Panc1 (cell line): ENCODE data around the gene CLSTN2. TPM values are rescaled to one million over a fixed set of nuclear protein-coding genes. Genes with fewer than 3 reads are reported as not detected.

ENCODE experiments used
- ATAC-seq: fragments of 200-7000 bp; cut with Tn5 transposase; 2 replicates; pipeline ENCODE4 v1.9.1; 2020; ENCODE audit warnings: mild to moderate bottlenecking, moderate library complexity
- BruUV-seq: library from RNA; stranded (reverse); fragments of 400-500 nt; replicated peaks from 2 replicates; lab custom pipeline; 2021; lab: Mats Ljungman, UMichigan
- CTCF ChIA-PET: fragments of 300-600 bp; sonication (Branson Sonifier 250); formaldehyde crosslinking; loops from one replicate; lab custom pipeline; 2022; ENCODE audit warnings: antibody characterized with exemption; lab: Charles Lee
- POLR2A ChIA-PET: fragments of 300-600 bp; sonication (Branson Sonifier 250); formaldehyde crosslinking; loops from one replicate; lab custom pipeline; 2022; ENCODE audit warnings: antibody characterized with exemption; lab: Charles Lee
- DNase-seq: peaks from one replicate; pipeline ENCODE4 v3.0.0-alpha.2; 2010; ENCODE audit warnings: low read depth, low spot score
- H3K27ac ChIP-seq: 2 replicates; pipeline ENCODE4 v1.5.1; 2011; ENCODE audit warnings: mild to moderate bottlenecking, low read length, inconsistent platforms
- H3K27me3 ChIP-seq: fragments of 200-500 bp; sonication (Bioruptor generic); 2 replicates; pipeline ENCODE4 v1.6.0; 2014; ENCODE audit warnings: low read length, inconsistent platforms; ENCODE audit not compliant: control insufficient read depth, insufficient read depth
- H3K36me3 ChIP-seq: fragments of 200-500 bp; sonication (Bioruptor generic); 2 replicates; pipeline ENCODE4 v1.5.1; 2014; ENCODE audit warnings: inconsistent platforms, mild to moderate bottlenecking, low read length, moderate library complexity; ENCODE audit not compliant: control insufficient read depth, insufficient read depth
- H3K4me1 ChIP-seq: 2 replicates; pipeline ENCODE4 v1.5.1; 2011; ENCODE audit warnings: inconsistent platforms, mild to moderate bottlenecking, low read length, moderate library complexity; ENCODE audit not compliant: control insufficient read depth, insufficient read depth
- H3K4me3 ChIP-seq, 2 experiments: 2 replicates each; pipeline ENCODE4 v1.5.1; 2011 to 2012; ENCODE audit warnings: low read depth in 2 of 2, low read length in 2 of 2, mild to moderate bottlenecking in 2 of 2, inconsistent platforms in 1 of 2, moderate library complexity in 1 of 2
- H3K9me3 ChIP-seq: fragments of 200-500 bp; sonication (Bioruptor generic); 2 replicates; pipeline ENCODE4 v1.5.1; 2014; ENCODE audit warnings: low read depth, mild to moderate bottlenecking, inconsistent platforms, low read length, moderate library complexity; ENCODE audit not compliant: control insufficient read depth, insufficient read depth
- POLR2AphosphoS5 ChIP-seq: IDR thresholded peaks from 2 replicates; pipeline ENCODE4 v1.6.1; 2012; ENCODE audit warnings: mild to moderate bottlenecking, low read depth, low read length, moderate library complexity
- REST ChIP-seq, 2 experiments: IDR thresholded peaks; 2 replicates each; pipeline ENCODE4 v1.6.1; 2011 to 2012; ENCODE audit warnings: low read depth in 2 of 2, control low read depth in 1 of 2, low read length in 1 of 2, mild to moderate bottlenecking in 1 of 2, moderate library complexity in 1 of 2; ENCODE audit not compliant: insufficient read depth in 1 of 2
- SIN3A ChIP-seq: IDR thresholded peaks from 2 replicates; pipeline ENCODE4 v1.6.1; 2012; ENCODE audit warnings: low read depth, mild to moderate bottlenecking, low read length, moderate library complexity, borderline replicate concordance; ENCODE audit not compliant: insufficient read depth
- TCF7L2 ChIP-seq: IDR thresholded peaks from 2 replicates; pipeline ENCODE4 v1.6.1; 2011; ENCODE audit warnings: mild to moderate bottlenecking, low read depth, low read length, inconsistent platforms
- in situ Hi-C: cut with HindIII; loops from 2 replicates; pipeline ENCODE4 v1.10.0; 2016; ENCODE audit warnings: low sequenced_read_pairs, low pct_unique_long_range_greater_than_20kb
- intact Hi-C: fragments of 100-400 bp; cut with micrococcal nuclease; formaldehyde crosslinking; loops from one replicate; pipeline ENCODE4 v1.10.0; 2022; ENCODE audit not compliant: unreplicated experiment
- total RNA-seq: library from RNA; stranded (reverse); gene quantifications from one replicate; pipeline ENCODE4 v1.2.1, GENCODE V29; 2021; ENCODE audit not compliant: unreplicated experiment
- TF ChIP-seq, protein P1 (sequence below): fragments of 450-650 bp; IDR thresholded peaks from 2 replicates; pipeline ENCODE4 v1.5.1; 2017; ENCODE audit warnings: mild to moderate bottlenecking

CLSTN2 gene
- total RNA-seq, 1 experiment from 2014 or later: 0.03 TPM

DNA sequence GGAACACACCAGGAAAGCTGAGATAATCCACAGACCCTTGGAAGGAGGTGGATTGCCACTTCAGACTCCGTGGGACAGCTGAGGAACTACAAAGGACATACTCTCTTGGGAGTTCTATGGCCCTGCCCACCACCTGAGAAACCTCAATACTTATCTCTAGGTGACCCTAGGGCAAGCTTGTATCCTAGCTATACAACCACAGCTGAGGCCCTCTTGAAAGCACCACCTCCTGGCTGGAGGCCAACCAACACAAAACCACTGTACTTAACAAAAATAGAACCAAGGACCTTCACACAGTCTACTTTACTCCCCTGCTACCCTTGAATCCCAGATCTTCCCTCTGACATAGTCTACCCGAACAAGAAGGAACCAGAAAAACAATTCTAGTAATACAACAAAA lies 682.1 kb downstream of the CLSTN2 start:
- DNase-seq (no peak), ATAC-seq (no peak)
- no TSS peak for BruUV-seq
- ChIA-PET CTCF (interaction anchor here (0.6 kb wide), 1 partner anchor 15 kb away, joined by 3 read pairs; no protein-coding TSS in a partner anchor), POLR2A (no interaction called here)
- H3K27ac ChIP-seq: no peak overlapping the region
- intact Hi-C loops: no loop called here
- in situ Hi-C loops: no loop called here
- no peaks in the 10 kb centered on the region for H3K9me3 ChIP-seq
- no peaks in the 10 kb centered on the region for H3K27me3 ChIP-seq
- no peaks in the 10 kb centered on the region for H3K36me3 ChIP-seq
- H3K4me3 ChIP-seq: no peak overlapping the region
- TF ChIP-seq SIN3A (no peak), POLR2AphosphoS5 (no peak), TCF7L2 (no peak), REST (IDR thresholded peaks at IDR 0.05; ENCODE audit: insufficient read depth in 1 of 2, low read depth in 2 of 2, low read length in 1 of 2) (no peak)
- TF ChIP-seq, protein P1, sequence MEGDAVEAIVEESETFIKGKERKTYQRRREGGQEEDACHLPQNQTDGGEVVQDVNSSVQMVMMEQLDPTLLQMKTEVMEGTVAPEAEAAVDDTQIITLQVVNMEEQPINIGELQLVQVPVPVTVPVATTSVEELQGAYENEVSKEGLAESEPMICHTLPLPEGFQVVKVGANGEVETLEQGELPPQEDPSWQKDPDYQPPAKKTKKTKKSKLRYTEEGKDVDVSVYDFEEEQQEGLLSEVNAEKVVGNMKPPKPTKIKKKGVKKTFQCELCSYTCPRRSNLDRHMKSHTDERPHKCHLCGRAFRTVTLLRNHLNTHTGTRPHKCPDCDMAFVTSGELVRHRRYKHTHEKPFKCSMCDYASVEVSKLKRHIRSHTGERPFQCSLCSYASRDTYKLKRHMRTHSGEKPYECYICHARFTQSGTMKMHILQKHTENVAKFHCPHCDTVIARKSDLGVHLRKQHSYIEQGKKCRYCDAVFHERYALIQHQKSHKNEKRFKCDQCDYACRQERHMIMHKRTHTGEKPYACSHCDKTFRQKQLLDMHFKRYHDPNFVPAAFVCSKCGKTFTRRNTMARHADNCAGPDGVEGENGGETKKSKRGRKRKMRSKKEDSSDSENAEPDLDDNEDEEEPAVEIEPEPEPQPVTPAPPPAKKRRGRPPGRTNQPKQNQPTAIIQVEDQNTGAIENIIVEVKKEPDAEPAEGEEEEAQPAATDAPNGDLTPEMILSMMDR: no peak
- H3K4me1 ChIP-seq: no peaks in the 10 kb centered on the region

DNA sequence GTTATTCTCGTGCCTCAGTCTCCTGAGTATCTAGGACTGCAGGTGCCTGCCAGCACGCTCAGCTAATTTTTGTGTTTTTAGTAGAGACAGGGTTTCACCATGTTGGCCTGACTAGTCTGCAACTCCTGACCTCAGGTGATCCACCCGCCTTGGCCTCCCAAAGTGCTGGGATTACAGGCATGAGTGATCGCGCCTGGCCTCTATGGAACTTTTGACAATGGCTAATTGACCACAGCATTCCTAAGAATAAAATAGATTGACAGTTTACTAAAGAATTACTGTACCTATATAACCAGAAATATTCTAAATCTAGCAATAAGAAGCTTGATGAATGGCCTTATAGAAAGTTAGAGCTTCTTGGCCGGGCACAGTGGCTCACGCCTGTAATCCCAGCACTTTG lies 691.9 kb downstream of the CLSTN2 start:
- no peak overlapping the region for H3K4me3 ChIP-seq
- H3K9me3 ChIP-seq: no peaks in the 10 kb centered on the region
- ChIA-PET POLR2A (no interaction called here), CTCF (no interaction called here)
- no peak for TF ChIP-seq TCF7L2
- H3K27me3 ChIP-seq: no peaks in the 10 kb centered on the region
- H3K36me3 ChIP-seq: no peaks in the 10 kb centered on the region
- intact Hi-C loops (no loop called here), in situ Hi-C loops (no loop called here)
- H3K4me1 ChIP-seq: no peaks in the 10 kb centered on the region
- no peak overlapping the region for H3K27ac ChIP-seq
- no TSS peak for BruUV-seq
- DNase-seq (no peak), ATAC-seq (no peak)
